Activated CD4-positive, alpha-beta T cell treated with anti-CD3 and anti-CD28 coated beads, Interleukin-10, Interleukin-2, amounts not matched to agents 100 ng/mL and 50 ng/mL, durations not matched to agents 16 hours and 8 hours (primary cell): ENCODE results near the gene APLP1.
"Not testable (repeated sequence)": the region's sequence is repeated elsewhere in the genome, so short reads cannot be mapped to it uniquely, and the experiment has no call there.

Experiments
- DNase-seq: peaks from one replicate; pipeline ENCODE4 v3.0.0-alpha.2; 2020

APLP1 gene

GRCh38 chr19:35908973-35909683 is 40.8 kb downstream of the APLP1 start:
- no peak for DNase-seq

- no peak for DNase-seq
Measured at GRCh38 chr19:35909684-35910035, 41.3 kb downstream of the APLP1 start.

- not testable (repeated sequence) for DNase-seq
Measured at GRCh38 chr19:35910355-35910754, 42.0 kb downstream of the APLP1 start.

- no peak for DNase-seq
Measured at GRCh38 chr19:35911173-35911572, 42.8 kb downstream of the APLP1 start.

- DNase-seq, result no peak
Measured at GRCh38 chr19:35911790-35912189, 43.4 kb downstream of the APLP1 start.

- no peak for DNase-seq
Measured at GRCh38 chr19:35913589-35913988, 45.2 kb downstream of the APLP1 start.

- DNase-seq, result no peak
Measured at GRCh38 chr19:35915443-35915842, 47.1 kb downstream of the APLP1 start.

- DNase-seq, result no peak
Measured at GRCh38 chr19:35919306-35919705, 50.9 kb downstream of the APLP1 start.

GRCh38 chr19:35921012-35921411 is 52.6 kb downstream of the APLP1 start:
- DNase-seq, result no peak

- DNase-seq, result no peak
Measured at GRCh38 chr19:35925501-35925900, 57.1 kb downstream of the APLP1 start.

GRCh38 chr19:35928507-35928906 is 60.1 kb downstream of the APLP1 start:
- DNase-seq, result no peak
